Measurements from ENCODE around the gene CEMIP.
"Not testable (repeated sequence)": the region's sequence is repeated elsewhere in the genome, so short reads cannot be mapped to it uniquely, and the experiment has no call there.

CEMIP gene

DNA sequence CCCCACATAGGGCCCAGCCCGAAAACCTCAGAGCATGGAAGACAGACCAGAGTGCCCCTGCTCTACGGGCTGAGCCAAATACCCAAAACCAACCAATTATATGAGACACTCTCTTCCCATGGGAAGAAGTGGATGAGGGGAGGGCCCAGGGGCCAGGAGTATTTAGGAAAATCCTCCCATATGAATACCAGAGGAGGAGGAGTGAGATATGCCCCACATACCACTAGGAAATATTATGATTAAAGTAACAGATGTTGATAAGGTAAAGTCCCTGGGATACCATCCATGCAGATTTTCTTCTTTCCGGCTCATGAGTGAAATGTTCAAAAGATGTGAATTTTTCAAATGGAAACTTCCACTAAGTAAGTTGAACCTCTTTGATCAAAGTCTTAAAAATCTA, 160.0 kb downstream of the CEMIP start:
- no peak for DNase-seq

DNA sequence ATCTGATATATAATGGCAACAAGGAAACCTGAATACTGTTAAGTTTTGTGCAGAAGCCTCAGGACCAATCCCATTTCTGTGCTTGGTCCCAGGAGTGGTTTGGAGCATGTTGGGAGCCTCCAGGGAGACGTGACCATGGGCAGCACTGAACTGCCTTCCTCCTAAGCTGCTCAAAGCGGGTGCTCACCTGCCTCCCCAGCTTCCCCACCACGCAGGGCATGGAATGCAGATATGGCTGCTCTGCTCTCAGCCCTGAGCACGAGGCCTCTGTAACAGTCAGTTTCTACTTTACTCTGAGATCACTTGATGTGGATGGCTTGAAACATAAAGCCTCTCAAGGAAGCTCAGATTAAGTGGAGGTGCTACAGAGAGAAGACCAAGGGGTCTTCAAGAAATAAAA, 161.2 kb downstream of the CEMIP start:
- no peak for DNase-seq

- DNase-seq: no peak
Measured at GRCh38 chr15:80940851-80941250, 161.7 kb downstream of the CEMIP start.

DNA sequence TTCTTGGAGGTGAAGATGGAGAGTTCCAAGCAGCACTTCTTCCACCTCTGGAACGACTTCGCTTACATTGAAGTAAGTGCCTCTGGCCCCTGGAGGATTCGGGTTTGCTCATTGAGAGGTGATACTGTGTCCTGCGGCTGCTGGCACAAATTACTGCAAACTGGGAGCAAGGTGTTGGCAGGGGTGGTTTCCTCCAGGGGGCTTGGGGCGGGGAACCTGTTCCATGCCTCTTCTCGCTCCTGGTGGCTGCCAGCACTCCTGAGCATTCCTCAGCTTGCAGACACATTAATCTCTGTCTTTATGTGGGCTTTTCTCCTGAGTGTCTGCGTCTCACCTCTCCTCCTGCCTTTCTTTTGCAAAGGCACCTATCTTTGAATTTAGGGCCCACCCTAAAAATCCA, 163.1 kb downstream of the CEMIP start:
- DNase-seq: no peak

DNA sequence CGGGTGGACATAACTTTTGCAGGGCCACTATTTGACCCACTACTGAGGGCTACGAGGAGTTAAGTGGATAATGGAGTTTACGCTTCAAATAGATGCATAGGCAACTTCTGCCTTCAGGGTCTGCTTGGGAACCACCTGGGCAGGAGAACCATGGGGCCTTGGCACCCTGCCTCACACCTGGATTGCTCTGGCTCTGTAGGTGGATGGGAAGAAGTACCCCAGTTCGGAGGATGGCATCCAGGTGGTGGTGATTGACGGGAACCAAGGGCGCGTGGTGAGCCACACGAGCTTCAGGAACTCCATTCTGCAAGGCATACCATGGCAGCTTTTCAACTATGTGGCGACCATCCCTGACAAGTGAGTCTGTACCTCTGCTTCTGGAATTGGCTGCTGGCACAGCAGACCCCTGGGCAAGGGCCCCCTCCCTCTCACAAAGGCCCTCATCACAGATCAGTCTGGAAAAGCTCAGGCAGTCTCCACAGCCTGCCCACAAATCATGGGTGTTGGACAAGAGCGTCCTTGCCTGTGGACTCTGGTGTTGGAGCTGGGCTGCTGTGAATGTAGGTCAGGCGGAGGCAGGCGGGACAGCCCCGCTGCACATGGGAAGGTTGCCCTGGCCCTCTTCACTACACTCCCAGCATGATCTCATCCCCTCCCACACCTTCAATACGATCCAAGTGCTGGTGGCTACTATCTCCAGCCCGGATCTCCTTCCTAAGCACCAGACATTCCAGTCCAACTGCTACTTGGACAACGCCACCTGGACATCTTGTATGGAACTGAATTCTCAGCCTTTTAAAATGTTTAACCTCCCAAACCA, 163.8 kb downstream of the CEMIP start:
- no peak for DNase-seq

DNA sequence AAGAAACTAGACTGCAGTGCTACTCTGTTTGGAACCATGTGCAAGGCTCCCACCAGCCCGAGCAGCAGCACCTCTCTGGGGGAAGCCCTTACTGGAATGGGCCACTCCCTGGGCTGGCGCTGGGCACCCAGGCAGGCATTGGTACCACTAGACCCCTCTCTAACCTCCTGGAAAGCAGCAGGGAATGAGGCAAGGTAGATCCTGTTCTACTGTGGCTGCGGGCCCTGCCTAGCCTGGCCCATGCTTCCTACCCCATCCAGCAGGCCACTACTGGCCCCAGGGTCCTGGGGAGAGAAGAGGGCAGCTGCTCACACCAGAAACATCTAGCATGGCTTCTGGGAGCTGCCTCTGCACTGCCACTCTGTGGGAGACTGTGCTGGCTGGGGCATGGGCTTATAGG, 165.6 kb downstream of the CEMIP start:
- DNase-seq: no peak

GRCh38 chr15:80945605-80946004, 166.4 kb downstream of the CEMIP start:
- DNase-seq: no peak

DNA sequence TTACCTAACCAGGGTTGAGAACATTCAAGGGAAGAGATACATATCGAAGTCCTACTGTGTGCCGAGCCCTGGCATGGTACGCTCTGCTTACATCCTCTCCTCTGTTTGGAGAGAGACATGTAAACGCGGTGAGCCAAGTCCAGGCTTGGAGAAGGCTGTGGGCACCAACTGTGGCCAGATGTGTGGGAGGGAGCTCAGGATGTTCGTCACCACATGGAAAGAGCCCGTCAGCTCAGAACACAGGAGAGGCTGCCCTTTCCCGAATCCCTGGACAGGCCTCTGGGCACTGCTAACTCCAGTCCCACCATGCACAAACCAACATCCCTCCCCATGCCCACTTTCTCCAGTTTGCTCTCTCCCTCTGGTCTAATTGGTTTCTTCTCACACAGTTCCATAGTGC, 167.4 kb downstream of the CEMIP start:
- no peak for DNase-seq

GRCh38 chr15:80948651-80949292, 169.6 kb downstream of the CEMIP start:
- no peak for DNase-seq

- no peak for DNase-seq
Measured at GRCh38 chr15:80949756-80950155, 170.6 kb downstream of the CEMIP start.

DNA sequence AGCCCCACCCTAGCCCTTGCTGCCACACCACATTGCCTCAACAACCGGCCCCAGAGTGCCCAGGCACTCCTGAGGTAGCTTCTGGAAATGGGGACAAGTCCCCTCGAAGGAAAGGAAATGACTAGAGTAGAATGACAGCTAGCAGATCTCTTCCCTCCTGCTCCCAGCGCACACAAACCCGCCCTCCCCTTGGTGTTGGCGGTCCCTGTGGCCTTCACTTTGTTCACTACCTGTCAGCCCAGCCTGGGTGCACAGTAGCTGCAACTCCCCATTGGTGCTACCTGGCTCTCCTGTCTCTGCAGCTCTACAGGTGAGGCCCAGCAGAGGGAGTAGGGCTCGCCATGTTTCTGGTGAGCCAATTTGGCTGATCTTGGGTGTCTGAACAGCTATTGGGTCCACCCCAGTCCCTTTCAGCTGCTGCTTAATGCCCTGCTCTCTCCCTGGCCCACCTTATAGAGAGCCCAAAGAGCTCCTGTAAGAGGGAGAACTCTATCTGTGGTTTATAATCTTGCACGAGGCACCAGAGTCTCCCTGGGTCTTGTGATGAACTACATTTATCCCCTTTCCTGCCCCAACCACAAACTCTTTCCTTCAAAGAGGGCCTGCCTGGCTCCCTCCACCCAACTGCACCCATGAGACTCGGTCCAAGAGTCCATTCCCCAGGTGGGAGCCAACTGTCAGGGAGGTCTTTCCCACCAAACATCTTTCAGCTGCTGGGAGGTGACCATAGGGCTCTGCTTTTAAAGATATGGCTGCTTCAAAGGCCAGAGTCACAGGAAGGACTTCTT, 171.3 kb downstream of the CEMIP start:
- DNase-seq: no peak

- DNase-seq: no peak
Measured at GRCh38 chr15:80951941-80952340, 172.8 kb downstream of the CEMIP start.

- DNase-seq: no peak
Measured at GRCh38 chr15:80953001-80953952, 174.1 kb downstream of the CEMIP start.

DNA sequence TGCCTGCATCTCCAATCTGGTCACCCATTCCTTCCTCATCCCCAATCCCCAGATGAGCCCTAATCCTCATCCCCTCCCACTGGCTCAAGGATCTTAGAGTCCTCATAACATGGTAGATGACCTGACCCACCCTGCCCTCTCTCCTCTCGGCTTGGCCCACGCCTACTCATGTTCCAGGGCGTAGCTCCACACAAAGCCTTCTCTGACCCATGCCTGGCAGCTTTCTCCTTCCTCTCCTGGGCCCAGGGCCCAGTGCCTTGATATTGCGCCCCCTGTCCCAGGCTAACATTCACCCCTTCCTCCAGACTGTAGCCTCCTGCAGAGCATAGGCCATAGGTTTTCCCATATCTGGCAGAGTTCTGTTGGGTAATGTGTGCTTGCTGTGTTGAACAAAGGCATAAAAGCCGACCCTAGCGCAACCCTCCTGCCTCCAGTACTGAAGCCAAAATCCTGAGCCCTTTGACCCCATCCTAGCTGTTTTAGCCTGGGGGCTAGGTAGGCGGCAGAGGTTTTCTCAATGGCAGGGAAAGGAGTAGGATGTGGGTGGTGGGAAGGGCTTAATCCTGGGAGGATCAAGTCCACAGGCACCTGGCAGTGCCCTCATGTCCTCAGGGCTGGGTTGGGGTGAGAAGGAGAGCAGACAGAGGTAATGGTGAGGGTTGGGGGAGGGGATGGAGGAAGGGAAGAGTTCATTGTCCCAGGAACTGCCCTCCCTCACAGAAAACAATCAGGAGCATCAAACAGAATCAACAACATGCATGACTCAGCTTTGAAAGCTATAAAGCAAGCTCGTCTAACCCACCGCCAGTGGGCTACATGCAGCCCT, 175.0 kb downstream of the CEMIP start:
- no peak for DNase-seq

- DNase-seq: not testable (repeated sequence)
Measured at GRCh38 chr15:80955571-80956452, 176.6 kb downstream of the CEMIP start.

GRCh38 chr15:80957556-80957955, 178.4 kb downstream of the CEMIP start:
- no peak for DNase-seq

DNA sequence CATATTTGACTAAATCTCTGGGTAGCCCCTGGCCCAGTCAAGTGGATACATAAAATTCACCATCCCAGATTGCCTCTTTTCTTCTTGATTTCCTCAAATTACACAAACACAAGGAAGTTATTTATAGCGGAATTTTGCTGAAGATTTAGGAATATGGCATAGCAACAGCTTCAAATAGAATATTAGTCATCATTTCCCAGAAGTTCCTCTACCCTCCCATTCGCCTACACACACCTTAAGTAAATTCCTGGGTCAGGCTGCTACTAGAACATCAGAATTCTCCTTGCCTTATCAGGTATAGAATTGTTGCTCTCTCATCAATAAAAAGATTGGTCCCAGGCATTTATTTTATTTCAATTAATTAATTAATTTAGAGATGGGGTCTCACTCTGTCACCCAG, 178.8 kb downstream of the CEMIP start:
- DNase-seq: no peak

GRCh38 chr15:80958818-80959495, 179.8 kb downstream of the CEMIP start:
- no peak for DNase-seq

DNA sequence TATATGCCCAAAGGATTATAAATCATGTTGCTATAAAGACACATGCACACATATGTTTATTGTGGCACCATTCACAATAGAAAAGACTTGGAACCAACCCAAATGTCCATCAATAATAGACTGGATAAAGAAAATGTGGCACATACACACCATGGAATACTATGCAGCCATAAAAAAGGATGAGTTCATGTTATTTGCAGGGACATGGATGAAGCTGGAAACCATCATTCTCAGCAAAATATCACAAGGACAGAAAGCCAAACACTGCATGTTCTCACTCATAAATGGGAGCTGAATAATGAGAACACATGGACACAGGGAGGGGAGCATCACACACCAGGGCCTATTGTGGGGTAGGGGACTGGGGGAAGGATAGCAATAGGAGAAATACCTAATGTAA, 186.3 kb downstream of the CEMIP start:
- DNase-seq: not testable (repeated sequence)
